DMS153 treated with DMSO at 0.1 percent for 48 hours (cell line): ENCODE measurements around the gene SETD1A.

Experiments used
- DNase-seq: peaks from one replicate; lab custom pipeline; 2025; ENCODE audit not compliant: unreplicated experiment; lab: John Stamatoyannopoulos, UW

The SETD1A gene

GRCh38 chr16:30953111-30953510 is 4.4 kb upstream of the SETD1A start:
- DNase-seq = no peak

GRCh38 chr16:30953511-30954124 is 3.9 kb upstream of the SETD1A start:
- peak; percentile 4 for DNase-seq

- no peak for DNase-seq
Measured at GRCh38 chr16:30954993-30955392, 2.6 kb upstream of the SETD1A start.

GRCh38 chr16:30956601-30957455 is 726 bp upstream of the SETD1A start:
- DNase-seq = peak; percentile 46

- no peak for DNase-seq
Measured at GRCh38 chr16:30958175-30959079, 873 bp downstream of the SETD1A start.

- no peak for DNase-seq
Measured at GRCh38 chr16:30961384-30961783, 3.8 kb downstream of the SETD1A start.

- DNase-seq = no peak
Measured at GRCh38 chr16:30963925-30964511, 6.5 kb downstream of the SETD1A start.

- DNase-seq = no peak
Measured at GRCh38 chr16:30964574-30965226, 7.1 kb downstream of the SETD1A start.

- no peak for DNase-seq
Measured at GRCh38 chr16:30965436-30965835, 7.9 kb downstream of the SETD1A start.

- DNase-seq = no peak
Measured at GRCh38 chr16:30966033-30966619, 8.6 kb downstream of the SETD1A start.

- DNase-seq = no peak
Measured at GRCh38 chr16:30967795-30968194, 10.2 kb downstream of the SETD1A start.

GRCh38 chr16:30969246-30969842 is 11.8 kb downstream of the SETD1A start:
- DNase-seq = no peak

- no peak for DNase-seq
Measured at GRCh38 chr16:30971298-30971697, 13.7 kb downstream of the SETD1A start.

GRCh38 chr16:30972872-30973271 is 15.3 kb downstream of the SETD1A start:
- no peak for DNase-seq

- DNase-seq = no peak
Measured at GRCh38 chr16:30974348-30974747, 16.8 kb downstream of the SETD1A start.

- DNase-seq = no peak
Measured at GRCh38 chr16:30976486-30976885, 18.9 kb downstream of the SETD1A start.

- DNase-seq = no peak
Measured at GRCh38 chr16:30977502-30977901, 19.9 kb downstream of the SETD1A start.

- no peak for DNase-seq
Measured at GRCh38 chr16:30979170-30980022, 21.8 kb downstream of the SETD1A start.

GRCh38 chr16:30980023-30980371 is 22.4 kb downstream of the SETD1A start:
- DNase-seq = no peak
